ENCODE results near the gene CAPZA2. TPM values are rescaled to one million over a fixed set of nuclear protein-coding genes. Genes with fewer than 3 reads are reported as not detected.

CAPZA2 gene
- total RNA-seq, 2 experiments from 2014 or later: 174 to 189 TPM

DNA sequence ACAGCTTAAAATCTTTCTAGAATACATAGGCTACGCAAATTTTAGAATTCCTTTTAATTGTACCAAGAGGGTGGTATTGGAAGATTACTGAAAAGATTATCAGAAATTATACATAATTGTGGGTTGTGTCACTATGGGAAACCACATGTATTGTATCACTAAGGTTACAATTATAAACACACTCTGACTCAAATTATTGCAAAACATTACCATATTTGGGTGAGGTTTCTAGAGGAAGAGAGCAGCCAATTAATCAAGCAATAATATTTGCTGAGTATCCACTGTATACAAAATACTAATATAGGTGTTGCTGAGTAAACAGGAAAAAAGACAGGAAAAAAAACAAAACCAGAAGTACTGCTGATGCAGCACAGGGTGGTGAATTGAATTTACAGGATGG lies 3.1 kb upstream of the CAPZA2 start:
- ChIA-PET CTCF (no interaction called here), POLR2A (no interaction called here)

DNA sequence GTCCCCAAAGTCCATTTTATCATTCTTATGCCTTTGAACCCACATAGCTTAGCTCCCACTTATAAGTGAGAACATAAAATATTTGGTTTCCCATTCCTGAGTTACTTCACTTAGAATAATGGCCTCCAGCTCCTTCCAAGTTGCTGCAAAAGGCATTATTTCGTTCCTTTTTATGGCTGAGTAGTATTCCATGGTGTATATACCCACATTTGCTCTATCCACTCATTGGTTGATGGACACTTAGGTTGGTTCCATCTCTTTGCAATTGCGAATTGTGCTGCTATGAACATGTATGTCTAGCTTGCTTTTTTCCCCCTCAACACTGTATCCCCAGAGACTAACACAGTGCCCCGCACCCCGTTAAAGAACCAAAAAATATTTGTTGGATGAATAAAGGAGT lies 670 bp upstream of the CAPZA2 start:
- ChIA-PET CTCF (interaction anchor here (1.6 kb wide), 1 partner anchor 98 kb away, joined by 3 read pairs; no protein-coding TSS in a partner anchor), POLR2A (interaction anchor here (0.5 kb wide), 1 partner anchor 28 kb away, joined by 6 read pairs; no protein-coding TSS in a partner anchor)

DNA sequence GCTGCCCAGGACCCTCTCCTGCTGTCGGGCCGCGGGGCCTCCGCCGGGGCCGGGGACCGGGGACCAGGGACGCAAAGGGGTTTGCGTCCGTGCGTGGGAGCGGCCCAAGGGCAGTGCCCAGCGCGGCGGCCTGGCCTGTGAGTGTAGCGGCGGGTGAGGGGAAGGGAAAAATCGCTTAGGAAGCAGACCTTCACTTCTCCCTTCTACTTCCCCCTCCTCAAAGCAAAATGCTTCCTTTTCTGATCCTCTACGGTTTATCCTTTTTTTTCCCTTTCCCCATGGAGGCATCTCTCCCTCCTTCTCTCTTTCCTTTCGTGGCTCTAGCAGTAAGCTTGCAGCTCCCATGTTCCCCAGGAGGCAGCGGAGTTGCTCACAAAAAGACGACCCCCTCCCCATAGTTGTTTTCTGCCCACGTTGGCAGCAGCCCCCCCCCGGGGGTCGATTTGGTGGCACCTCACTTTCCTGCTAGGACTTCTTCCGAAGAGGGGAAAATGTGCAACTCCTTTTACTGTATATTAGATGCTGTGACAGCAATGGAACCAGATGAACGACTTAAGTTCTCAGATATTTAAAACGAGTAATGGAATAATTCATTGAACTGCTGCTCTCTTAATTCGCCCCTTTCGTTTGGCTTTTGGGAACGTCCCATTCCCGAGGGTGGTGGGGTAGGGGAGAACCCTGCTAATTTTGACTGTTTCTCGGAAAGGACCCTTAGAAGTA lies 724 bp downstream of the CAPZA2 start:
- ChIA-PET CTCF (interaction anchor here (1.6 kb wide), 1 partner anchor 96 kb away, joined by 3 read pairs; no protein-coding TSS in a partner anchor), POLR2A (no interaction called here)

DNA sequence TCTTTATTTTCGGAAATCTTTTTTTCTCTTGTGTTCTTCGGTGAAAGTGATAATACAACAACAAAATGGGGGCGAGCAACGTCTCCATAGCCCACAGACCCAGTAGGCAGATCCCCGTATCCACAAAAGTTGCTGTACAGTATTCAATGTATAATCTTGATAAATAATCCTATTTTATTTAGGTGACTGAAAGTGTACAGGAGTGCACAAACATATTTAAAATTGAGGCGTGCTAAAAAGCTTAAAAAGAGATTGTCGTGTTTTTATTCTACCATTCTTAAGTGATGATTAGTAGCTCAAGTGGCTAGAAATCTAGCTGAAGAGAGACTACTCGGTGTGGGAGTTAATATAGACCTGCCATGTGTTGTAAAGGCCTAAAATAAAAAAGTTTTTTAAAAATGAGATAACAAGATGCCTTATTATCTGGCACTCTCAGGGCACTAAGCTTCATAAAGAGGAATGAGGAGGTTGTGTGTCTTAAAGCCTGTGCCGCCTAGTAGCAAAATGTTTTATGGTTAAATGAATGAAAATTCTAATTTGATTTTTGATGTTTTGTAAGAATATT lies 1.6 kb downstream of the CAPZA2 start:
- ChIA-PET CTCF (no interaction called here), POLR2A (no interaction called here)

DNA sequence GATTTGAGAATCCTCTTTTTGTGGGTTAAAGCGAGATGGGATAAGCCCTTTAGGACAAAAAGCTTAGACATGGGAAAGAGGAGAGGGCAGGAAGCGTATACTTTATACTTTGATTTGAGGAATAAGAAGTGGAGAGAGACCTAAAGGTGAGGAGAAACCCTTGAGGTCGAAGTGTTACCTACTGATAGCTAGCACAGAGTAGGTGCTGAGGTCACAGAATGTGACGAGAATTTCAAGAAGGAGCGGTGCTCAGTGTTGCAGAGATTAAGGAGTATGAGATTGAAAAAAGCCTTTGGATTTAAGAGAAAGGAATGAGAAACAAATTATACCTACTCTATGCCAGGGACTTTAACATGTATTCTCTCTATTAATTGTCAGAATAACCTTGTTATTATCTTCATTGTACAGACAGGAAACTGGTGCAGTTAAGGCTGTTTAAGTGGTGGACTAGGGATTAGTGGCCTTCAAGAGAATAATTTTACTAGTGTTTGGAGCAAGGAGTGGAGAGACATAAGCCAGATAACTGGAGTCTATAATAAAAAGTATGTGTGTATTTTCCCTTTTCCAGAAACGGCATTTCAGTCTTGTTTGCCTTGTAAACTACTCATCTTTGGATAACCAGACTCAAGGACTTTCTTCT lies 8.8 kb downstream of the CAPZA2 start:
- CTCF ChIA-PET: no interaction called here
- POLR2A ChIA-PET: no interaction called here

DNA sequence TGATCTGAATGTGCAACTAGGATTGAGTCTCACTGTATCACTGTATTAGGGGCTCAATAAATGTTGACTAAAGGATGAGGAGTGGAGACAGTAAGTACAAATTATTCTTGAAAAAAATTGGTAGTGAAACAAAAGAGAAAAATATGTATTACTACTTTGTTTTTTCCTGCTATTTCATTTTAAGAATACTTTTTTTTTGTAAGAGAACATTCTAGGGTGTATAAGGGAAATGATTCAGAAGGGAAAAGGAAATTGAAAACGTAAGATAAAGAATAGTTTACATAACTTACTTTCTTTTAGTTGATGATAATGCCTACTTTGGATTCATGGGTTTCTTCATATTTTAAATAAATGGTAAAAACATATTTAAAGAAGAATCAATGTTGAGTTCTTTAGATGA lies 9.6 kb downstream of the CAPZA2 start:
- POLR2A ChIA-PET: no interaction called here
- CTCF ChIA-PET: no interaction called here

DNA sequence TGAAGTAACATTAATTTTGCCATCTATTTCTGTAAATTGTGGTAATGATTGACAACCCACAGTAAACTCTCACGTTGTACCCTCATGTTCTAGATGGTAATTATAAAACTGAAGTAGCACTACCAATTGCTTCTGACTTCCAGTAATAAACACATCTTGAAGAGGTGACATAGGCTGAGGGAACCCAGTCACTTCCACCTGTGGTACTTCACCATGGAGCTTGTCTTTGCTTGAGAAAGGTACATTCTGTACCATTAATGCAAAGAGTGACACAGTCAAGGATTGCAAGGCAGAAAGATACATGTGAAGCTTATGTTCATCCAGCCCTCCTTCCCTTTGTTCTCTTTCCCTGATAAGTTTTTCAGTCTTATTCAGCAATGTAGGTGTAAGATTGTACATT lies 11.2 kb downstream of the CAPZA2 start:
- ChIA-PET POLR2A (interaction anchor here (0.7 kb wide), 1 partner anchor 200 kb away, joined by 3 read pairs; no protein-coding TSS in a partner anchor), CTCF (interaction anchor here (1.1 kb wide), 1 partner anchor 9 kb away, joined by 8 read pairs; no protein-coding TSS in a partner anchor)

DNA sequence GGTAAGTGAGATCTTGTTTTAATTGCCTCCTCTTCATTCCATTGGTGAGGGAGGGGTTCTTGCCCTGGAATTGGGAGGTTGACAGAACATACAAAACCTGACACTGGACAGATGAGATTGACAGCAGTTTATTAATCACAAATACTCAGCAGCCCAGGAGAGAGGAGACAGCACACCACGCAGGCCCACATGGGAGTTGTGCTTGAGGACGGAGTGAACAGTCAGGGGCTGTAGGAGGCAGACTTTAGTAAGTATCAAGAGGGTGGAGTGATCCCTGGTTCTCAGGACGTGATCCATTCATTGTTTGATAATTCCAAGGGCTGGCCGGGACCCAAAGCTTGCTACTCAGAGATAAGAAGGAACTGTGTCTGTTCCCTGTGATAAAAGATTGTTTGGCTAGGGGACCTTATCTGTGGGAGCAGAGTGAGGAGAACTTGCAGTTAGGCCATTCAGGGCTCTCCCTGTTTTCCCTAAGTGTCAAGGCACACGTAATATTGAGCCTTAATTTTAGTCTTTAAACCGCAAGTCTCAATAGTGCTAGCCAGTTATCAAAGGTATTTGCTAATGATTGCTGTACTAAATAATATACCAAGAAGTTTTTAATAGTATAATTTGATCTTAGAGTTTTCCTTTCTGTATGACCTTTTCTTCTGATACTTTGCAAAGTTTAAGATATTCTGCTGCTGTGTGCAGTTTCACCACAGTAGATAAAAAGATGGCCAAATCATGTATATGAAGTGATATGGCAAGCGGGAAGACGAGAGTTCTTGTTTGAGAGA lies 14.5 kb downstream of the CAPZA2 start:
- ChIA-PET POLR2A (no interaction called here), CTCF (no interaction called here)

DNA sequence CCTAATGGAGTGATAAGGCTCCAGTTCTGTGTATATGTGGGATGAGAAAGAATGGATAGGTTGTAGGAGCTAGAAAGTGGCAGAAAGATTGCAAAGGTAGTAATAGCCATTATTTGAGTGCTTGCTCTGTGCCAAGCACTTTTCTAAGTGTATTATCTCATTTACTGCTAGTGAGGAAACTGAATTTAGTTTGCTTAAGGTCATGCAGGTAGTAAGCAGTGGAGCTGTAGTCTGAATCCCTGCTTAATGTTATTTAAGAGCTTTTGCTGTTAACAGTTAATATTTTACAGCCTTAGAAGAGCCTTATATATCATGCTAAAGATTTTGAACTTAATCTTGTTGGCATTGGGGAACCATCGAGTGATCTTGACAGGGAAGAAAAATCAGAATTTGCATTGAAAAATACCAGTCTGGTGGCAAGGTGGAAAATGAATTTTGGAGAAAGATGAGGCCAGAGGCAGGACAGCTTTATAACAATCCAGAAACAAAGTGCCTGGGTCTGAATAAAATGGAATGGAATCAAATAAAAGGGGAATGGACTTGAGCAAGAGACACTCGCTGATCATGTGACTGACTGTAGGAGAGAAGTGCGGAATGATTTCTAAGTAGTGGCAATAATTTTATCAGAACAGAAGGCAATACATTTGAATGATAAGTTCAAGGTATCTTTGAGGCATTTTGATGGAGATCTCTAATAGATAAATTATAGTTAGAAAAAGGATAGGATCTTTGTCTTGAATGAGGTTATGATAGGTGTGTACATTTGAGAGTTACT lies 15.2 kb downstream of the CAPZA2 start:
- CTCF ChIA-PET: no interaction called here
- POLR2A ChIA-PET: no interaction called here

DNA sequence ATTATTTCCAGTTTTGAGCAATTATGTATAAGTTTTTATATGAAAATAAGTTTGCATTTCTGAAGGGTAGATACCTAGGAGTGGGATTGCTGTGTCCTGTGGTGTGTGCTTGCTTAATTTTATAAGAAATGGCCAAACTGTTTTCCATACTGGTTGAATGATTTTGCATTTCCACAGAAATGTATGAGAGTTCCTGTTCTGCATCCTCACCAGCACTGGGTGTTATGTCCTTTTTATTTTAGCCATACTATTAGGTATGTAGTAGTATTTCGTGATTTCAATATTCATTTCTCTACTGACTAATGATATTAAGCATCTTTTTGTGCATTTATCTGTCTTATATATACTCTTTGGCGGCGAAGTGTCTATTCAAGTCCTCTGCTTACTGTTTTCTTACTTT lies 22.3 kb downstream of the CAPZA2 start:
- ChIA-PET POLR2A (no interaction called here), CTCF (no interaction called here)

DNA sequence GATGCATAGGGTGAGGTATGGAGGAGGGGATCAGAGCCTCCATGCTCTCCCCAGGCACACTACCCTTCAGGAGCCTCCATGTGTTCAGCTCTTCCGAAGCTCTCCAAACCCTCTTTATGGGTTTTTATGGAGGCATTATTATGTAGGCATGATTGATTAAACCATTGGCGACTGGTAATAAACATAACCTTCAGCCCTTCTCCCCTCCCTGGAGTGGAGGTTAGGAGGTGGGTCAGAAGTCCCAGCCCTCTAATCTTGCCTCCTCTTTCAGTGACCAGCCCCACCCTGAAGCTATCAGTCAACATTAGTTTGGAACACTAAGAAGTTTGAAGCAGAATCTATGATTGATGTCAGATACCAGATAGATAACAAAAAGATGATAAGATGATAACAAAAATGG lies 23.3 kb downstream of the CAPZA2 start:
- CTCF ChIA-PET: interaction anchor here (0.6 kb wide), 1 partner anchor 25 kb away, joined by 3 read pairs; no protein-coding TSS in a partner anchor
- POLR2A ChIA-PET: no interaction called here

DNA sequence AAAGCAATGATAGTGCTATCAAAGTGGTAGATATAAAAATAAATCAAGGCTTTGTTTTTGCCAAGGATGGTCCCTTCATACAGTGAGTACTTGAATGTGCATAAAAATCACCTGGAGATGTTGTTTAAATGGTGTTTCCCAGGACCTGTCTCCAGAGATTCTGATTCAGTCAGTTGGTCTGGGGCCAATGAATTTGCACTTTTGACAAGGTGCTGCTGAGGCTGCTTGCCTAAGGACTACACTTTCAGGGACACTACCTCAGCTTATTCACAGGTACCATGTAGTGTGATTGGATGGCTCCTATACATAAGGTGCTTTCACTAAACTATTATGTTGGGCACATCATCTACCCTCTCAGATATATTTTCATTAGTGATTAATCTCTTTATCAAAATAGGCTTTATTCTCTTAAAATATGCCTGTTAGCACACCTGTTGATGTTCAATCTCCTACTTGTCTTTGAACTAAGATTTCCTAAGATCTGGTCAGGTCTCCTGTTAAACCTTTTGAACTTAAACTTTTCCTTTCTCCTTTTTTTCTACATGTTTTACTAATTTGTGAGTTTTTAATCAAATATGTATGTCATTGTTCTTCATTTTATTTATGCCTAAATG lies 24.3 kb downstream of the CAPZA2 start:
- ChIA-PET CTCF (no interaction called here), POLR2A (no interaction called here)

DNA sequence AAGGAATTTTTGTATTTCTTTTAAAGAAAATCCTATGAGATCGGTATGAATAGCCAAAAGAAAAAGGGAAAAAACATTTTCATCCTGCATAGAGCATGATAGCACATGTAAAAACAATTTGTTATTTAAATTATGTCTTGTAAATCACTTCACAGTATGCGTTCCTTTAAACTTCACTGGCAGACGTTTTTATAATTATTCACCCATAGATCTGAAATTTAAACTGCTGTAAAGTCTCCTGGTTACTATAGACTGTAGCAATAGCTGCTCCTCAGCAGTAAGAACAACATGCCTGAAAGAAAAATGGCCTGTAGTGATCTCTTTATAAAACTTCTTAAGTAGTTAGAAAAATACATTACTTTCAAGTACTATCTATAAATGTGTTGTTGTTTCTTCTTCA lies 26.5 kb downstream of the CAPZA2 start:
- POLR2A ChIA-PET: no interaction called here
- CTCF ChIA-PET: interaction anchor here (0.6 to 0.9 kb wide), 2 partner anchors 10 to 15 kb away, joined by 3 to 4 read pairs; no protein-coding TSS in a partner anchor

DNA sequence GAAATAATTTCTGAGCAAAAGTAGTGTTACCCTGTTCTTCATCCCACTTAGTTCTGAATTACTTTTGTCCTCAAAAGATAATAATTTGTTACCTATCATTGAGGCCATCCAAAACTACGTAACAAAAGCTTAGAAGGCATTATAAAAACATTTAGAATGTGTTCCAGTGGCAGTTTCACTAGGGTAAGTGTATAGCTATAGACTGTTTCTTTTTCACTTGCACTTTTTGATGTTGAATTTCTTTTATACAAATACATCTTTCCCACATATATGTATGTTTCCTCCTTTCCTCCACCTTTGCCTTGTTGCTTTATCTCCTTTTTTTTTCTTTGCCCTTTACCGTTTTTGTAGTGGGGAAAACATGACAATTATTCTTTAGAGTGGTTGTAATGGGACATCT lies 33.5 kb downstream of the CAPZA2 start:
- POLR2A ChIA-PET: no interaction called here
- CTCF ChIA-PET: no interaction called here

DNA sequence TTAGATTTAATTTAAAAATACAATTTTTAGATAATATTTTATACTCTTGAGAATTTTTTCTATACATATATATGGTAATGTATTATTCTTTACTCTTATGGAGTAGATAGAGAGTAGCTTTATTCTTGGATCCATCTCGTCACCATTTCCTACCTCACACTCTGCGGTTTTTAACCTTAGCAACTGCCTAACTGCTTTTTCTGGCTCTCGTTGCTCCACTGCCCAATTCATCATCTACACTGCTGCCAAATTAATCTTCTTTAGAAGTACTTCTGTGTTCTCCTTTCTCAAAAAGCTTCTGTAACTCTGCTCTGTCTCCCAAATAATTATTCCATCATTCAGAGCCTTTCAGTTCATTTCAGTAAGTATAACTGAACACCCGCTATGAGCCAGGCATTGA lies 35.3 kb downstream of the CAPZA2 start:
- POLR2A ChIA-PET: no interaction called here
- CTCF ChIA-PET: no interaction called here

DNA sequence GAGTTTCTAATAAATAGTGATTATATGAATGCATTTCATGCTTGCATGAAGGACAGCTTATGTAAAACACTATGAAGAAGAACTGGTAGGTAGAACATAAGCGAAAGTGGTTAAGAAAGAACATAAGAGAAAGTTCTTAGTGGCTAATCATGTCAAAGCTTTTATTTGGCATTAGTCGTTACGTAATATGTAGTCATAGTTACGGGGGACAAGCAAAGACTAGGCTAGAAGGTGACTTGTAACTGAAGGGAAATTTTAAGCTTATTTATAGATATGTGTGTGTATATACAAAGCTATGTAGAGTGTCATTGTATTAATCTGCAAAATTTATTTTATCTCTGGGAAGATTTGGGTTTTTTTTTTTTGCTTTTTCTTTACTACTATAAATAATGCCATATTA lies 36.9 kb downstream of the CAPZA2 start:
- ChIA-PET CTCF (interaction anchor here (1.0 kb wide), 1 partner anchor 11 kb away, joined by 3 read pairs; no protein-coding TSS in a partner anchor), POLR2A (no interaction called here)

DNA sequence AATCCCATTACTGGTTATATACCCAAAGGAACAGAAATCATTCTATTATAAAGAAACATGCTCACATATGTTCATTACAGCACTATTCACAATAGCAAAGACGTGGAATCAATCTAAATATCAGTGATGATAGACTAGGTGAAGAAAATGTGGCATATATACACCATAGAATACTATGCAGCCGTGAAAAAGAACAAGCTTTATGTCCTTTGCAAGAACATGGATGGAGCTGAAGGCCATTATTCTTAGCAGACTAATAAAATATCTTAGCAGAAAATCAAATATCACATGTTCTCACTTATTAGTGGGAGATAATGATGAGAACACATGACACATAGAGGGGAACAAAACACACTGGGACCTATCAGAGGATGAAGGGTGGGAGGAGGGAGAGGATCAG lies 38.8 kb downstream of the CAPZA2 start:
- ChIA-PET CTCF (no interaction called here), POLR2A (no interaction called here)

DNA sequence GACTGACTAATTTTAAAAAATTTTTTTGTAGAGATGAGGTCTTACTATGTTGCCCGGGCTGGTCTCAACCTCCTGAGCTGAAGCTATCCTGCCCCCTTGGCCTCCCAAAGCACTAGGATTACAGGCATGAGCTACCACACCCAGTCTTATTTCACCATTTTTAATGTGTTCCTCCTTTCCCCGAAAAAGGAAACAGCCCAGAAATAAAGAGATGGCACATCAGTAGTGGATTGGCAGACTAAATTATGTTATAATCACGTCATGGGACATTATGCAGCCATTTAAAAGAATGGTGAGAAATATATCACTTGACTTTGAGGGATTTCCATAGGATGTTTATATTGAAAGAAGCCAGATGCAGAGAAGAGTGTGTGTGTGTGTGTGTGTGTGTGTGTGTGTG lies 40.5 kb downstream of the CAPZA2 start:
- POLR2A ChIA-PET: no interaction called here

DNA sequence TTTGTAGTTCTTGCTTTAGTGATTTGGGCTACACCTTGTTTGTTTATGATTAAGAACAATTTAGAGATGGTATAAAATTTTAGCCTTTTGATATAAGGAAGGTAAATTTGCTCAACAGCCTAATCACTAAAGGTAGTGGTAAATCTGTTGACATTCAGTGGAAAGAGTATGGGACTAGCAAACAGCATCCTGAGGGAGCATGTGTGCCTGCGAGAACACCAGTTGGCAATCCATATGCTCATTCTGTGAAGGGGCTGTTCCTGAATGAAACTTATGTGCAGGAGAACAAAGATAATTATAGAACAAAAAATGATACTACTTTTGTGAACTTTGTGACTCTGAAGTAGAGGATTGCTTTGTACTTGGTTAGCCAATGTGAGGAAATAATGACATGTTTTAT lies 44.0 kb downstream of the CAPZA2 start:
- CTCF ChIA-PET: no interaction called here
- POLR2A ChIA-PET: no interaction called here

More for the DNA sequence above, 40.5 kb downstream of the CAPZA2 start:
- CTCF ChIA-PET: no interaction called here

Measured in activated CD8-positive, alpha-beta memory T cell treated with anti-CD3 and anti-CD28 coated beads for 36 hours (primary cell).